SKM-1 treated with dmso at 0.1 percent for 144 hours (cell line): ENCODE data around the gene MYO3B.
"Not testable (repeated sequence)": the region's sequence is repeated elsewhere in the genome, so short reads cannot be mapped to it uniquely, and the experiment has no call there.

Source experiments
- DNase-seq: peaks from one replicate; lab custom pipeline; 2025; ENCODE audit not compliant: unreplicated experiment; lab: John Stamatoyannopoulos, UW

The MYO3B gene

GRCh38 chr2:170530803-170531564 is 353.0 kb downstream of the MYO3B start:
- DNase-seq, result no peak

DNA sequence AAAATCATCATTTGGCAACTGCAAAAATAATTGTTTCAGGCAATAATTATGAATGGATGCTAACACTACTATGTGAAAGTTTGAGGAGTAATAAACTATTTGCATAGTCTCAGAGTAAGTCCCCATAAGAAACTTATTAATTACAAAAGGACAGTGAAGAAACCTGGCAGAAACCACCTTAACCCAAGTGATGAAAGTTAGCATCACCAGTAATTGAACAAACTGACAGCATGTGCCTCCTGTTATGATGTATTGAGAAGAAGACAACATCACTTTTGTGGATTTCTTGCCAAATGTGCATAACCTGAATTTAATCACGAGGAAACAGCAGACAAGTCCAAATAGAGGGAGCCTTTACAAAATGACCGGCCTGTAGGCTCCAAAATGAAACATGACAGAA is 353.9 kb downstream of the MYO3B start:
- DNase-seq, result no peak

DNA sequence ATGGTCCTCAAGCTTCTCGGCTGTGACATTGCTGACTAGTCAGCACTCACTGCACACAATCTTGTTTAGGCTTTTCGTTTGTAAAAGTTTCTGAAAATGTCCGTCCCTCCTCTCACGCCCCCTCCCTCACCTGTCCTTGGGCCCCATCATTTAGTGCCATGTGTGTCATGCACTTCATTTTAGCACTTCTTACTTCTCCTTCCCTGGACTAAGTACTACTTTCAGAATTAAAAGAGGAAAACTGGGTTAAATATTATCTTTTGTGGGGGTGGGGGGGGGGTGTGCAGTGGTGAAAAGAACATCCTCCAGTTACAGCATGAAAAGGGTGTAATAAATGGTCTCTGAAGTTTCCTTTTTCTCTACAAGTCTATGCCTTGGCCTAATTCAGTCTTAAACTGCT is 355.2 kb downstream of the MYO3B start:
- no peak for DNase-seq

DNA sequence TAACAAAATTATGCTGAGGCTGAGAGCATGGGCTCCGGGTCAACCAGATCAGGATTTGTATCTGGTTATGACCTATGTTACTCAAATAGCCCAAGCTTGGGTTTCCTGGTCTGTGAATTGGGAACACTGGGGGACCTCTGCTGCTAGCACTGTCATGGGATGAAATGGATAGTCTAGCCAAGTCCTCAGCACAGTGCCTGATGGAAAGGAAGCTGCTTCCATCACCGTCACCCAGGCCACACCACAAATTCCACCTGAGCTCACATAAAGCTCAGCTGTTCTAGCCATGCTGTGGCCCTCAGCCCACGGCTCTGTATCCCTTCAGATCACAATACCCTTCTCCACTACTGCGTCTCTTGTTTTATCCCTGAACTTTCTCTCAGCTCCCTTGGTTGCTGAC is 357.6 kb downstream of the MYO3B start:
- no peak for DNase-seq

GRCh38 chr2:170544817-170545216 is 366.9 kb downstream of the MYO3B start:
- no peak for DNase-seq

DNA sequence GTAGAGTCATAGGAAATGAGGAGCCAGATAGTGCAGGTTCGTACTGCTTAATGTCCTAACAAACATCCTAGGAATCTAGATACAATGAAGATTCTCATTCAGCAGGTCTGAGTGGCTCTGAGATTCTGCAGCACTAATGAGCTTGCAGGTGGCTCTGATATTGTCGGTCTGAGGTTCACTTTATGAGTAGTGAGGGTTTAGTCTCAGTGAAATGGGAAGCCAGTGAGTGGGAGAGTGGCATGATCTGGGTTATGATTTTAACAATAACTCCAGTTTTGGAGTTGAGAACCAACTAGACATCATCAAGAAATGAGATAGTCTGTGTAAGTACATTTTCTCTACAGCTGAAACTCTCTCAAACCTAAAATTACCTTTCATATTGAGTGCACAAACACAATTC is 370.4 kb downstream of the MYO3B start:
- no peak for DNase-seq

DNA sequence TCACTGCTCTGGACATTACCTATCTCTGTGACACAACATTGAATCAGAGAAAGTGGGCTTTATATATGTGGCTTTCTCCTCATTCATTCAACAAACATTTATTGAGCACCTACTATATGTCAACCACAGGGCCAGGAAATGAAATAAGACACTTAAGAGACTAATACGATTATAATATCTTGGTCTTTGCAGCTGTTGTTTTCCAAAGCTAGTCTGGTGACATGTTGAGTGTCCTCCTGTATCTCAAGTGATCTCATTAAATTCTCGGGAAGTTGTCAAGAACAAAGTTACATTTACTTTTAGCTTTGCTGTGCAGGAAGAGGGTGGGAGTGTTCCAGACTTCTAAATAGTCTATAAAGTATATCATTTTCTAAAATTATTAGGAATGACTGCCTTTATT is 372.6 kb downstream of the MYO3B start:
- DNase-seq, result no peak

DNA sequence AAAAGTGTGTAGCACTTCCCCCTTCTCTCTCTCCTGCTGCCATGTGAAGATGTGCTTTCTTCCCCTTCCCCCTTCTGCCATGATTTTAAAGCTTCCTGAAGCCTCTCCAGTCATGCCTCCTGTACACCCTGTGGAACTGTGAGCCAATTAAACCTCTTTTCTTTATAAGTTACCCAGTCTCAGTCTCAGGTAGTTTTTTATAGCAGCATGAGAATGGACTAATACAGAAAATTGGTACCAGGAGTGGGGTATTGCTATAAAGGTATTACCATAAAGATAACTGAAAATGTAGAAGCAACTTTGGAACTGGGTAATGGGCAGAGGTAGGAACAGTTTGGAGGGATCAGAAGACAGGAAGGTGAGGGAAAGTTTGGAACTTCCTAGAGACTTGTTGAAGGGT is 374.0 kb downstream of the MYO3B start:
- DNase-seq, result not testable (repeated sequence)

GRCh38 chr2:170553748-170554147 is 375.8 kb downstream of the MYO3B start:
- DNase-seq, result no peak

DNA sequence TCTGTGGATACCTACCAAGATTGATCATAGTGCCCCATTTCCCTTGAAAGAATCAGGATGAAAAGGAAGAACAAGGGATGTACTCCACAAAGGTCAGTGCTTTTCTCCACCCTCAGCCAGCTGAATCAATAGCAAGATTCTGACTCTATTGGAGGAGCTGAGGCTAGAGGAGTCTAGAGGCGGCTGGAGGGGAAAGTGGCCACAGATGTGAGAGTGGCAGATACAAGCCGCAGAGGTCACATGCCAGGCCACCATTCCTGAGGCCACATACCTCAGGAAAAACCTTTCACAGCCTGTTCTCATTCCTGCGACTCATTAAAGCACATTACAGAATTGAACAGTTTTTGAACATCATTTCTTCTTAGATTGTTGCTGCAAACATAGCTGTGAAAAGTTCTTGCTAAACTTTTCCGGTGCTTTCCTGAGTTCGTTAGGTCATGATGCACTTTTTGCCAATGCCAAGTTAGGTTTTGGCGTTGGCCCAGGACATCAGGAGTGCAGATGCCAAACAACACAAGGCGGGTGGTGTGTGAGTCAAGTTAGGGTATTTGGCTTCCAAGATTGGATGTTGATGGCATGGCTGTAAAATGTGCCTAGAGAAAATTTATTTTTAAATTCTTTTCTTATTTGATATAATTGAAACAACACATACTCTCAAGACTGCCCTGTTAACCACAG is 376.5 kb downstream of the MYO3B start:
- no peak for DNase-seq

- DNase-seq, result no peak
Measured at GRCh38 chr2:170562928-170563327, 385.0 kb downstream of the MYO3B start.

DNA sequence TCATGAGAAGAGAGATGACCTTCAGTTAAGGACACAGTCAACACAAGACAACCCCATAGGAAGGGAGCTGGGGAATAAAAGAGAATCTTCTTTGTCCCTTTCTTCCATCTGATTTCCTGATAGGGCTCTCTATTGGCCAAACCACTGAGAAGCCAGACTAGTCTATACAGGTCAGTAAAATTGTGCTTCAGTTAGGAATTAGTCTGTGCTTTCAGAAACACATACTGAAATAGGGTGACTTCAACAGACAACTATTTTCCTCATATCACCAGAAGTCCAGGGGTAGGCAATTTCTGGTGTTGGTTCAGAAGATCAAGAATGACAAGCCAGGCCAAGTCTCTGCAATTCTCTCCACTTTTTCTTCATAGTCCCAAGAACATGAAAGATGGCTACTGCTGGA is 385.5 kb downstream of the MYO3B start:
- DNase-seq, result no peak

DNA sequence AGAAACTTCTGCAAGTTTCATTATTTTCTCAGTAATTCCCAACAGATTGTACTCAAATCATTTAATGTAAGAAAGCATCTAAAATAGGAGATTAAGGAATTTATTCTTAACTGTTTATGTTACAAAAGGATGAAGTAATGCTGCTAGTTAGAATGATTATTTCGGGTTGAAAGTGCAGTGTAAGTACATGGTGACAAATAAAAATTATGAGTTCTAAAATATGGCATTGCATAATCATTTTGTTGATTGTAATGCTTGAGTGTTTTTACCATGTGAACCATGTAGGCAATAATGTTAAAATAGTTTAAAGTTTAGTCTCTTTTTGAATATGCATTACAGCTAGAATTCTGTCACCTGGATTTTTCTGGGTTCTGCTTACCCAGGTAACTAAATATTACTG is 388.2 kb downstream of the MYO3B start:
- no peak for DNase-seq

GRCh38 chr2:170567429-170567828 is 389.5 kb downstream of the MYO3B start:
- no peak for DNase-seq

GRCh38 chr2:170568511-170568910 is 390.6 kb downstream of the MYO3B start:
- no peak for DNase-seq

- no peak for DNase-seq
Measured at GRCh38 chr2:170571612-170572011, 393.7 kb downstream of the MYO3B start.

- no peak for DNase-seq
Measured at GRCh38 chr2:170573671-170574070, 395.7 kb downstream of the MYO3B start.

GRCh38 chr2:170576296-170576695 is 398.3 kb downstream of the MYO3B start:
- DNase-seq, result no peak

DNA sequence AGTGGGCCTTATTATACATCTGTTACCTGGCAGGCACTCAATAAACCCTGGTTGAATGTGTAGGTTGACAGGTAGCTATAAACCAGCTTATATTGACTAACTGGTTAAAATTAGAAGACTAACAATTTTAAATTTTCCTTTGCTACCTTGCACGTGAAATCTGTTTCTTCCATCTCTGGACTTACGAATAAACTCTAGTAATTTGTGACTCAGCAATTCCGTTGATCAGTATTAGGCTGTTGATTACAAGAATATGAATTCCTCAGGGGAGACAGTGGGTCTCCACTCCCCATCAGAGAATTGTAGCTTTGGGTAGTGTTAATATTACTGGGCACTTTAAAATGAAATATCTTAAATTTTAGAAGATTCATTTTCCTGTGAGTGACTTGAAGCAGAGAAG is 399.4 kb downstream of the MYO3B start:
- no peak for DNase-seq

GRCh38 chr2:170578606-170579005 is 400.7 kb downstream of the MYO3B start:
- DNase-seq, result no peak

DNA sequence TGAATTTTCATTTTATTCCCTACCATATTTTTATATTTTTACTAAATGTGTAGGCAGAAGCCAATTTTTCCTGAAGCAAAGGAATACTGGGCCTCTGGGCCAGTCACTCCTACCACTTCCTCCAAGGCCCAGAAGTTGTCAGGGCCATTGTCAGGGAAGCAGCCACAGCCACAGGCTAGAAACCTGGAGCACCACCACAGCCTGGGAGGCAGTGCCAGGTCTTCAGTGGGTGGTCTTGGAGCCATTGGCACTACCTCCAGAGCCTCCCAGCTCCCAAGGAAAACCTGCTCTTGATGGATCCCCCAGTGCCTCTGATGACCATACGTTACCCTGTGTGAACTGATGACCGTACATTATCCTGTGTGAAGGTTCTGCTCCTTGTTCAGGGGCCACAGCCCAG is 401.6 kb downstream of the MYO3B start:
- no peak for DNase-seq

- DNase-seq, result no peak
Measured at GRCh38 chr2:170582313-170582712, 404.4 kb downstream of the MYO3B start.
